Measurements from ENCODE around the gene ALG9. TPM values are rescaled to one million over a fixed set of nuclear protein-coding genes. Genes with fewer than 3 reads are reported as not detected.

The ALG9 gene
- total RNA-seq, 1 experiment from 2014 or later = 19.7 TPM

- TF ChIP-seq ATF6 (CRISPR knock-in tag; IDR thresholded peaks at IDR 0.05) = no peak
- TF ChIP-seq CREB1 (CRISPR knock-in tag; IDR thresholded peaks at IDR 0.05) = no peak
- TF ChIP-seq ARID4B (CRISPR knock-in tag; IDR thresholded peaks at IDR 0.05; ENCODE audit: borderline replicate concordance) = no peak
- no peak for TF ChIP-seq HMGA2 (CRISPR knock-in tag; IDR thresholded peaks at IDR 0.05)
- TF ChIP-seq ZNF121 (CRISPR knock-in tag; IDR thresholded peaks at IDR 0.05) = no peak
- TF ChIP-seq CREM (CRISPR knock-in tag; IDR thresholded peaks at IDR 0.05) = no peak
- no peak for TF ChIP-seq EMX1 (CRISPR knock-in tag; IDR thresholded peaks at IDR 0.05)
- TF ChIP-seq GTF2I (CRISPR knock-in tag; conservative IDR thresholded peaks at IDR 0.05) = no peak
- no peak for TF ChIP-seq NR1H2 (CRISPR knock-in tag; IDR thresholded peaks at IDR 0.05)
- no peak for TF ChIP-seq ZNF263 (CRISPR knock-in tag; IDR thresholded peaks at IDR 0.05; ENCODE audit: low read depth)
Measured at GRCh38 chr11:111796696-111797095, 74.7 kb downstream of the ALG9 start (continued).

- ChIA-PET POLR2A (no interaction called here), CTCF (no interaction called here)
- Mint-ChIP-seq H3K4me1 (peaks cover 8% of the 10 kb centered on the region), H3K4me3 (no peak overlapping the region), H3K9me3 (no peaks in the 10 kb centered on the region), H3K36me3 (no peaks in the 10 kb centered on the region), H3K27me3 (ENCODE audit: low read depth) (no peaks in the 10 kb centered on the region), H3K27ac (no peak overlapping the region)
- DNase-seq (ENCODE audit: low spot score) = no peak
- ATAC-seq = no peak
- TF ChIP-seq NR1H2 (CRISPR knock-in tag; IDR thresholded peaks at IDR 0.05) (no peak), USF1 (CRISPR knock-in tag; IDR thresholded peaks at IDR 0.05) (no peak), NR3C1 (CRISPR knock-in tag; conservative IDR thresholded peaks at IDR 0.05; ENCODE audit: low read depth) (no peak), ESRRA (CRISPR knock-in tag; IDR thresholded peaks at IDR 0.05; ENCODE audit: borderline replicate concordance) (no peak), TEAD4 (CRISPR knock-in tag; IDR thresholded peaks at IDR 0.05) (no peak), KAT7 (CRISPR knock-in tag; IDR thresholded peaks at IDR 0.05; ENCODE audit: borderline replicate concordance) (no peak), SP1 (CRISPR knock-in tag; conservative IDR thresholded peaks at IDR 0.05) (no peak), PRRX2 (CRISPR knock-in tag; IDR thresholded peaks at IDR 0.05) (no peak), FOXK1 (CRISPR knock-in tag; IDR thresholded peaks at IDR 0.05) (no peak), TEAD1 (CRISPR knock-in tag; IDR thresholded peaks at IDR 0.05) (no peak), FOXP4 (CRISPR knock-in tag; IDR thresholded peaks at IDR 0.05) (no peak), JUN (CRISPR knock-in tag; IDR thresholded peaks at IDR 0.05) (no peak), ATF3 (CRISPR knock-in tag; conservative IDR thresholded peaks at IDR 0.05) (no peak), ZNF317 (CRISPR knock-in tag; IDR thresholded peaks at IDR 0.05; ENCODE audit: borderline replicate concordance, low read depth) (no peak), GABPB1 (CRISPR knock-in tag; IDR thresholded peaks at IDR 0.05) (no peak), MXD4 (CRISPR knock-in tag; IDR thresholded peaks at IDR 0.05; ENCODE audit: borderline replicate concordance) (no peak), RELA (CRISPR knock-in tag; IDR thresholded peaks at IDR 0.05; ENCODE audit: borderline replicate concordance) (no peak), USF2 (CRISPR knock-in tag; IDR thresholded peaks at IDR 0.05) (no peak)
Measured at GRCh38 chr11:111795334-111795985, 75.9 kb downstream of the ALG9 start.

All from WTC11 (cell line).